HK-2 (cell line): Measurements from ENCODE around the gene WAC.
"Not testable (repeated sequence)": the region's sequence is repeated elsewhere in the genome, so short reads cannot be mapped to it uniquely, and the experiment has no call there.

Experiments used
- DNase-seq: peaks from one replicate; pipeline ENCODE4 v3.0.0-alpha.2; 2018; ENCODE audit not compliant: unreplicated experiment

WAC gene

DNA sequence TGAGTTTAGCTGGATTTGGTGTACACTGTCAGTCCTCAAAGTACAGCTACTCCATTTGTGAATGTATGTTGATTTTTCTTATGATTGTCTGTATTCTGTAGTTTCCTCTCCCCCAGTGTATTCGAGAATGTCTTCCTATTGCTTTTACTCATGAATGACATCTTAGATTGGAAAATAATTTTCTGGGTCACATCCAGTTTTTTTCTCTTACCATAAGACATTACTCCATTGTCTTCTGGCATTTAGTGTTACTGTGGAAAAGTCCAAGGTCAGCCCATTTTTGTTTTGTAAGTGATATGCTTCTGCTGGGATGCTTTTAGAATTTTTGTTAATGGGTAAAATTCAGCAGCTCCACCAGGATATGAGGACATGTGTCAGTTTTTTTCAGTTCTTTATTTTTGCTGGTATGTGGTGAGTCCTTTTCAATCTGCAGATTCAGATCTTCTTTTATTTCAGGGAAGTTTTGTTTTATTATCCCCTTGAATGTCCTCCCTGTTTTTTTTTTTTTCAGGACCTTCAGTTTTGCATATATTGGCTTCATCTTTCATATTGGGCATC is 33.6 kb downstream of the WAC start:
- no peak for DNase-seq

DNA sequence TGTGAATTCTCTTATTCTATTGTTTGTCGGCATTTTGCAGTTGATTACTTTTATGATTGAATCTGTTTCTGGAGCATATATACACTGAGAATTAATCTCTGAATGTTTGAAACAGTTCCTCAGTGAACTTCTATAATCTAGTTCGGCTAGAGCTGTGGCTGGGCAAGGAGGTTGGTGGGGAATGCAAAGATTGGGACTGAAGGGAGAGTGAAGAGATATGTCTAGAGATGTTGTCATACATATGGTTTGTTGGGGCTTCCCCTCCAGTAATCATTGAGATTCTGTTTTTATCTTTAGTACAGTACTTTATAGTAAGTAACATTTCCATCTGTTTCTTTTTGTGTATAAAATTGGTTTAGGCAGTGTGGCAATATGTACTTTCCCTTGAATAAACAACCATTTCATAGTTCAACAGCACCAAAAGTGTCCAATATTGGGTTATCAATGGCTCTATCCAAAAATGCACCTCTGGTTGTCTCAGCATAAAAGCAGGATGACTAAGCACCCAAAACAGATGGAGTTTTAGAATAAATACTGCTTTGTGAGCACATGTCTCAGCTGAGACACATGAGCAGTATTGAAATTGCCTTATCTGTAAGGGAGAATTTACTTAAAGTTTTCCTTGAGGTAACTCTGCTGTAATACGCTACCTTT is 36.7 kb downstream of the WAC start:
- no peak for DNase-seq

DNA sequence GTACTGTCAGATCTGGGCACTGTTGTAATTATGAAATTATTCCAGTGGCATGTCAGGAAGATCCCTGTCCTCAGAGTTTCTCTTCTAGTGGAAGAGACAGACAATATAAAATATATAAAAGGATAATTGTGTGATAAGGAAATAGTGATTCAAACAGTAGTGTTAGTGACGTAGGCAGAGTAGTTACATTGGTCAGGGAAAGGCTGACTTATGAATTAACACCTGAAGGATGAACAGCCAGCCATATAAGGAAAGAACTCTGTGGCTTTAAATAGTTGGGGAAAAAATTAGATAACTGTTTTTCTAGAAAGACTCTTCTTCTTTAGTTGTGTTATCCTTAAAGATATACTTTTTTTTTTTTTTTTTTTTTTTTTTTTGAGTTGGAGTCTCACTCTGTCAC is 37.7 kb downstream of the WAC start:
- DNase-seq = no peak

DNA sequence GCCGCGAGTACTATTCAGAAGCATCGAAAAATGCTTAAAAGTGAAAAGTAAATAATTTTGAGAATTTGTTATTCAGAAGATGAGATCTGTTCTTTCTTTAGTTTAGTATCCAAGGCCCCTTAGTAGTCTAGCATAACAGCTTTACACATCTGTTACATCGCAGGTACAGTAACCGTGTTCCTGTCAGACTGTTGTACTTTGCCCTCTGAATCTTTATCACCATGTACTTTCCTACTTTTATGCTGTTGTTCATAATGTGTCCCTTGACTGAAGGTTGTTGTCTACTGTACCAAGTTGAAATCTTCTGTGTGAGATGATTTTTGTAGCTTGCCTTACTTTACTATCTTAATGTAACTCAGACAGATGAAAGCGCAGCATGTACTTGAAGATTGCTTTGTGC is 38.3 kb downstream of the WAC start:
- DNase-seq = no peak

DNA sequence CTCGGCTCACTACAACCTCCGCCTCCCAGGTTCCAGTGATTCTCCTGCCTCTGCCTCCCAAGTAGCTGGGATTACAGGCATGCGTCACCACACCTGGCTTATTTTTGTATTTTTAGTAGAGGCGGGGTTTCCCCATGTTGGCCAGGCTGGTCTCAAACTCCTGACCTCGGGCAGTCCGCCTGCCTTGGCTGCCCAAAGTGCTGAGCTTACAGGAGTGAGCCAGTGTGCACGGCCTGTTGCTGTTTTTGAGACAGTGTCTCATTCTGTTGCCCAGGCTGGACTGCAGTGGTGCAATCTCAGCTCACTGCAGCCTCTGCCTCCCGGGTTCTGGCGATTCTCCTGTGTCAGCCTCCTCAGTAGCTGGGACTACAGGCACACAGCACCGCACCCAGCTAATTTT is 41.3 kb downstream of the WAC start:
- DNase-seq = not testable (repeated sequence)

DNA sequence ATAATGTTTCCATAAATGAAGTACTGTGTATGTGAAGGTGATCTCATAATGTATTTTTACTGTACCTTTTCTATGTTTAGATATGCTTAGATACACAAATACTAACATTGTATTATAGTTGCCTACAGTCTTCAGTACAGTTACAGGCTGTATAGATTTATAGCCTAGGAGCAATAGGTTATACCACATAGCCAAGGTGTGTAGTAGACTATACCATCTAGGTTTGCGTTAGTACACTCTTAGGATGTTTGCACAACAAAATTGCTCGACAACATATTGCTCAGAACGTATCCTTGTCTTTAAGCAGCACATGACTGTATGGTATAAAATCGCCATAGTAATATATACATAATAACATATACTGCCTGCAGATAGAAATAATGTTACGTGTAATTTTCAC is 42.9 kb downstream of the WAC start:
- DNase-seq = no peak

DNA sequence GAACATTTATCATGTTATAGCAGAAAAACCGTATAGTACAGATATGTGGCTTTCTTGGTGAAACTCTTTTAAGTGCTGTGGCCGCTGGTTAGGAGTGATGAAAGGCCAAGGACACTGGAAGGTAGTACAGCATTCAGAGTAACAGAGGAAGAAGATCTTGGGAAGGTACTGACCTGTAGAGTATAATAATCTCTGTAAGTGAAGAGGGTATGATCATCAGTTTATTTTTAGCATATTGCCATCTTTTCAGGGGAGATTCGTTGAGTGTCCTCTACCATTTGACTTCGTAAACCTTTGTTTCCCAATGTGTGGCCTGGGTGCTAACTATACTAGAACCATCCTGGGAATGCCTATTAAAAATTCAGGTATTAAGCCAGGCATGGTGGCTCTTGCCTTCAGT is 44.6 kb downstream of the WAC start:
- no peak for DNase-seq

DNA sequence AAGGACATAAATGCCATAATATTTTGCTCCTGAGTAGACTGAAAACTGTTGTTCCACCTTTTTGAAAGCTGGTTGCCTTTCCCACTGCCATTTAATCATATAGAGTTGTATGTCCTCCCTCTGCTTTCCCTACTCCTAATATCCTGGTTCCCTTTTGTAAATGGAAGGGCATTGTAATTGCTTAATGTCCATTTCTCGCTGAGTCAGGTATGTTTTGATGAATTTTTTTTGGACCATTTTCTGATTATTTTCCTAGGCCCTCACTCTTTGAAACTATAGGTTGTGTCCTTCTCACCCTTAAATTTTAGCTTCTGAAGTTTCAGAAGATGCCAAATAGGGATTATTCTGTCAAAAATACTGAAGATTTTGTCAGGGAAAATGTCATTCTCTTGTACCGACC is 45.5 kb downstream of the WAC start:
- no peak for DNase-seq

DNA sequence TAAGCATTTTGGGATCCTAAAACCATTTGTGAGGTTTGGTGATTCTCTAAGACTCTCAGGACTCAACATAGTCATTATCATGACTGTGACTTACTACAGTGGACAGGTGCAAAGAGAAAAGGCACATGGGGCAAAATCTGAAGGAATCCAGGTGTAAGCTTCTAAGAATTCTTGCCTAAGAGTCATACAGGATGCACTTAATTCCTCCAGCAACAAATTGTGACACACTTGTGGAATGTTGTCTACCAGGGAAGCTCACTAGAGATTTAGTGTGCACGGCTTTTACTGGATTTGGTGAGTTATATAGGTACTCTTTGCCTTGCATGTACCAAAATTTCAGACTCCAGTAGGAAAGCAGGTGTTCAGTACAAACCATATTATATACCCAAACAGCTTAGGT is 47.9 kb downstream of the WAC start:
- no peak for DNase-seq

DNA sequence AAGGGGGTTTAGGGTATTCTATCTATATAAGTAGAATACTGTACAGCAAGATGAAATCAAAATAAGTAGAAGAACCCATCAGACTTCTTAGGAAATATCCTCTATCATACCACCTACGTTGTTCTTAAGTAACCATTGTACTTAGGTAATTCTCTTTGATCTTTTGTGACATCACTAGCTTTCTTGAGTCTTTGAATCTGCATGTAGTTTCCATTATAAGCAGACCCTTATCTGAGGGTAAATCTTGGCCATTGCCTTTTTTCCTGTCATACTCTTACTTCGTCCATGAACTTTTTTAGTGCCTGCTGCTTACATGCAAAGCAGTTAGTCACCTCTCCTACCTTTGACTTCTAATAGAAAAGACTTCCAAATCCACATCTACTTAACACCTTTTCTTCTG is 49.0 kb downstream of the WAC start:
- DNase-seq = no peak

DNA sequence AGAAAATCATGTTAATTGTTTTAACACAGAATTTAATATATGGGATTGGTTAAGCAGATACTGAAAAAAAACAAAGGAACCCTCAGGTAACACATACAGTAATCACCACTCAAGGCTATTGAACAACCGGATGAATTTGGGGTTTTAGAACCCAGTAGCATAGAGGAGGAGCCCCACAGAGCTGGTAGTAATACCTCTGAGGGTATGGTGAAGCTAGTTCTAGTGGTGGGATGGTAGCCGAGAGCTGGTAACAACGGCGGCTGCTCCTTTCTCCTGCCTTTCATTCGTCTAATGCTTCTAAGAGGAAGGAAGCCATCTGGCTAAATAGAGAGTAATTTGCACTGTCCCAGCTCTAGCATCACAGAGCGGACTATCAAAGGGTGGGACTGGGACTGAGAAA is 52.2 kb downstream of the WAC start:
- no peak for DNase-seq

DNA sequence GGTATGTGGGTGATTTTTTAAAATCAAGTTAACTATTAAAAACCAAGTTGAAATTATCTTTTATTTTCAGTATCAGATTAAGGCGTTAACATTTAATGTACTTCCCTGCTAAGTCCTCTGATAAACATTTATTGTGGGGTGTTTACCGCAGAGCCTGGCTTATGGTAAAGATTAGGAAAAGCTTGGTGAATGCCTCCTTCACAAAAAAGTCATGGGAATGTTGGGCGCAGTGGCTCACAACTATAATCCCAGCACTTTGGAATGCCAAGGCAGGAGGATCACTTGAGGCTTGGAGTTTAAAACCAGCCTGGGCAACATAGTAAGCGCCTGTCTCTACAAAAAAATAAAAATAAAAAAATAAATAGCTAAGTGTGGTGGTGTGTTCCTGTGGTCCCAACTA is 53.3 kb downstream of the WAC start:
- no peak for DNase-seq

DNA sequence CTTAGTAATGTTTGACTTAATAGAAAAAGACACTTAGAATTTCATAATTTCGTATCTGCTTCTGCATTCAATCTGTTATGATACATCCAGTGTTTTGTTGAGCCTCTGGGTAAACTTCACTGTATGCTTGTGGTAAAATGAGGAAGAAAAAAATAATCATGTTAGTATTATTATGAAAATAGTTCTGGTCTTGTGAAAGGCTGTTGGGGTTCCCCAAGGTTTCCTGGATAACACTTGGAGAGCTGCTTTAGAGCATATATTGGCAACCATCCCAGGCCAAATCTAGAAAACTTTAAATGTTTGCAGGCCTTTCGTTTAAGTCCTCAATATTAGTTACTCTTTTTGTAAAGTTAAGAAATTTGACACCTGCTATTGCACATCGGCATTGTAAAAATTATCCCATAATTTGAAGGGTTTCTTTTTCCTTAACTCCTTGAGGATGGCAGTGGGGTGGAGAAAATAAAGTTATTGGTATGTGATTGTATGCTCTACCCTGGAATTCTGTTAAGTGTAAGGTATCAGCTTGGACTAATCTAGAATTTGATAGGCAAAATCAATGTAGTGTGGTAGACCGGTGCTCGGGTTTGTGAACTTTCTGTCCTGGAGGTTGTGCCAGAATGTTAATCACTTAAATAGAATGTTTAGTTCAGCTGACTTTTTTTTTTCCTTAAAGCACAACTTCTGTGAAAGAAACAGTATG is 54.5 kb downstream of the WAC start:
- no peak for DNase-seq

DNA sequence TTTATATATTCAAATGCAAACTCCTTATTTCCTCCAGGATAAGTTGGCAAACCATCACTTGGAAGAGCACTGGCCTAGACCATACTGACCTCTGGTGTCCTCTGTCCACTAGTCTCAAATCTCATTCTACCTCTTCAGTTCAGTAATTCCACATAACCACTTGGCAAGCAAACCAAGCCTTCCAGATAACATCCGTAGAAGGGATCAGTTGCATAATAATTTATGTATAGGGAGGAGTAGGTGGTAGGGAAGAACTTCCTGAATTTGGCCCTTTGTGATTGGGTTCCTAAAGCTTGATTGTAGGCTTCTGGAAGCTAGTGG is 55.0 kb downstream of the WAC start:
- no peak for DNase-seq

DNA sequence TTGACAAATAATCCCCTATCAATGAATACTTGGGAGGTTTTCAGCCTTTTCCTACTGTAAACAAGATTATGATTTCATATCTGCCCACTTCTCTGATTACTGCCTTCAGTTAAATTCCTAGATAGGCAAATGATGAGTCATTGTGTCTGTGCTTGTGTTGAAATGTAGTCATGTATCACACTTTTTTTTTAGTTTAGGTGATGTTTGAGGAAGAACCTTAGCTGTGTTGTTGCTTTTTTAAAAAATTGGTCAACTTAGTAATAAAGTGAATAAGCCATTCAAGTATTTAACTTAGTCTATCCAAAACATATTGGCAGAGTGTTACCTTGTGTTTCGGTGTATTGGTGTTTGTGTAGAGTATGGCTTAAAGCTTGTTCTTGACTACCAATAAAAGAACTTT is 60.0 kb downstream of the WAC start:
- no peak for DNase-seq

DNA sequence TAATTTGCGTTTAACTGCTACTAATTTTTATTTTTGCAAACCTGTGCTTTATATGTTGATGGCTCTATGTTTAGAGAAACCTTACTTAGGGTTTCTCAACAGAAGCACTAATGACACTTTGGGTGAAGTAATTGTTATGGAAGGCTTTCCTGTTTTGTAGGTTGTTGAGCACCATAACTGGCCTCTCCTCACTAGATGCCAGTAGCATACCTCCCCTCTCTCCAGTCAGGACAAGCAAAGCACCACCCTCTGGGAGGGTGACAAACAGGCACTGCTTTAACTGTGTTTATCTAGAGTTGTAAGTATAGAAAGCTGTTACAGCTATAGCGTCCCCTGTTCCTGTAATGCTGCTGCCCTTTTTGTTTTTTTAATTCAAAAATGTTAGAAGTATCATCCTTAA is 60.9 kb downstream of the WAC start:
- DNase-seq = no peak

DNA sequence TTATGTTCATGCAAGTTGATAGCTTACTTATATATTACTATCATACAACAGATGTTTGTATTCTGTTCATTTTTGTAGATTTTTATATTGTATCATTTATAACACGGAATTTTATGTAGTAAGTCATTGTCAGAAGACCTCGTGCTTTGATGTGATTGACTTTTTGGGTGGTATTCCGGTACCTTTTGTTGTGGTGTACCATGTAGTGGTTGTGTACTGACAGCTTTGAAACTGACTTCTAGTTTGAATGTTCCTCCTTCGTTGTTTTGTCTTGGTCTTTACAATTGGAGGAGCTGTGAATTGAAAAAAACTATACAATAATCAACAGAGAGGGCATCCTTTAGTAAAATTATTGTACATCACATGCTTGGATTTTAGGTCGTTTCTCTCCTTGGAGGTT is 61.5 kb downstream of the WAC start:
- no peak for DNase-seq

DNA sequence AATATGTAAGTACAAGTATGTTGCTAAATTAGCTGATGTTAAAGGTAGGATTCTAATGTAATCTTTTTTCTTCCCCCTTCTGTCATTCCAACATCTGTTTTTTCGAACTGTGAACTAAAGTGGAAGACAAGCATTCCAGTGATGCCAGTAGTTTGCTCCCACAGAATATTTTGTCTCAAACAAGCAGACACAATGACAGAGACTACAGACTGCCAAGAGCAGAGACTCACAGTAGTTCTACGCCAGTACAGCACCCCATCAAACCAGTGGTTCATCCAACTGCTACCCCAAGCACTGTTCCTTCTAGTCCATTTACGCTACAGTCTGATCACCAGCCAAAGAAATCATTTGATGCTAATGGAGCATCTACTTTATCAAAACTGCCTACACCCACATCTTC is 62.7 kb downstream of the WAC start:
- DNase-seq = no peak

DNA sequence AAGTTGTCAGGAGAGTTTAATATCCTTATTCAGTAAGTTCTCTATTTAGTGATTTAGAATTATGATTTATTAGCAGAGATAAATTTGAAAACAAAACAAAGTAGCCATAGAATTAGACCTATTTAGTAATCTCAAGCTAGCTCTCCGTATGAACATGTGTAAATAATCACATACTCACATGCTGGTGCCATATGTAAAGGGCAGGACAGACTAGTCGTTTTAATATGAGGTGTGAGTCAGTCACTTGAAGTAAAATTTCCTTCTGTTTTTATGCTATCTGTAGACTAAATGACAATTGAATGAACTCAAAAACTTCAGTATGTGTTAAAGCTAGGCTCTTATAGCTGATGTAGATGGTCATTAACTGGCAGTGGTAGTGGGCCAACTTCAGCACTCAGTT is 67.1 kb downstream of the WAC start:
- no peak for DNase-seq

DNA sequence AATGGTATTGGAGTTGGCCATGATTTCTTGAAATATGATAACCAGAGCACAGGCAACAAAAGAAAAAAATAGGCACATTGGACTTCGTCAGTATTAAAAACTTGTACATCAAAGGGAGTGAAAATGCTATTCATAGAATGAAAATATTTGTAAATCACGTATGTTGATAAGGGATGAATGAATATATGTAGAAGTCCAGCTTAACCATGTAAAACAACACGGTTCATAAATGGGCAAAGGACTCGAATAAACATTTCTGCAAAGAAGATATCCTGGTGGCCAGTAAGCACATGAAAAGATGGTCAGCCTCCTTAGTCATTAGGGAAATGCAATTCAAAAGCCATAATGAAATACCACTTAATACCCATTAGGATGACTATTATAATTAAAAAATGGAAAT is 68.1 kb downstream of the WAC start:
- DNase-seq = no peak

DNA sequence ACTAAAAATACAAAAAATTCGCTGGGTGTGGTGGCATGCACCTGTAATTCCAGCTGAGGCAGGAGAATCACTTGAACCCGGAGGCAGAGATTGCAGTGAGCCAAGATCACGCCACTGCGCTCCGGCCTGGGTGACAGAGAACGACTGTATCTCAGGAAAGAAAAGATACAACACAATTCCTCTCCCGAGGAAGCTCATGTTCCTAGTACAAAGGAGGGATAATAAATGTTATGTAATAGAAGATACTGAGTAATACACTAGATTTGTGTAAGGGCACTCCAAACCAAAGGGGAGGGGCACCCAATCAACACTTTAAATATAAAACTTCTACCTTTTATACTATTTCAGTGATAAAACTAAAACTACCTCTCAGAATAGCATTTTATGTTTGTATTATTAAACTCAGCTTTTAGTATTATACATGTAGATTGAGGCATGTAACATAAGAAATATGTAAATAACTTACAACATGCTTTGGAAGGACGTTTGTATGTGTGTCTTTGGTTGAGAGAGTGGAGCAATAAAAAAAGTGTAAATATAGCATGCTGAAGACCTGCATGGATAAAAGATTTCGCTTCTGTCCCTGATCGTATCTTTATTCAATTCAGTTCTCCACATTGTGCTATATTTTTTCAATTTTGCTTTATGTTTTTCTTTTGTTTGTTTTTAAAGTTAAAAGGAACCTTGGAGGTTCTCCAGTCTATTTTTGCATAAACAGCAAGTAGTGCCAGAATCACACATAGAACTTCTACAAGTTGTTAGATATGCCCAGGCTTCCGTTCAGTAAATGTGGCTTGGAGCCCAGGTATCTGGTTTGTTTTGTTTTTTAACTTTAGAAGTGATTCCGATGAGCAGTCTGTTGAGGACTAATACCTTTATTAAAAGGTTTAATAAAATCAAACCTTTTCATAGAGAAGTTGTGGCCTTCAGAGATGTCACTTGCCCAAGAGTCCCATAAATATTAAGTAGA is 71.9 kb downstream of the WAC start:
- DNase-seq = no peak

DNA sequence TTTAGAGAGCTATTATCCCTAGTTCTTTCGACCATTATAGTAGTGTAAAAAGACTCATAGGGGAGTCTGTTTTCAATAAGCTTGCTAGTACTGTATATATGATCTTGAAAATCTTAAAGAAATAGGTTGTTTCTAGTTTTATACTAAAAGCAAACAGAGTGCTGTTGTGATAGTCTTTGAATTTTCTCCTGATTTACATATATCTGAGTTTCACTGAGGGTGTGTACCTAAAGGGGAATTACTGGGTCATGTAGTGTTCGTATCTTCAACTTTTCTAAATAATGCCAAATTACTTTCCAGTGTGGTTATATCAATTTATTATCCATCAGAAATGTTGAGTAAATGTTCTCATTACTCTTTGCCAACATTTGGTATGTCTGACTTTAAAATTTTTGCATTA is 73.7 kb downstream of the WAC start:
- DNase-seq = no peak

DNA sequence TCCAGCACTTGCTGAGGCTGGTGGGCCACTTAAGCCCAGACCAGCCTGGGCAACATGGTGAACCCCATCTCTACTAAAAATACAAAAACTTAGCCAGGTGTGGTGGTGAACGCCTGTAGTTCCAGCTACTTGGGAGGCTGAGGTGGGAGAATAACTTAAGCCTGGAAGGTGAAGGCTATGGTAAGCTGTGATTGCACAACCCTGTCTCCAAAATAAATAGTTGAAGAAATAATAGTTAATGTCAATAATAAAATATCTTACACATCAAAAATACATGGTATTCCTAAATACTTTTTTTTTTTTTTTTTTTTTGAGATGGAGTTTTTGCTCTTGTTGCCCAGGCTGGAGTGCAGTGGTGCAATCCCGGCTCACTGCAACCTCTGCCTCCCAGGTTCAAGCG is 76.7 kb downstream of the WAC start:
- DNase-seq = not testable (repeated sequence)
